PC-3 (cell line): Measurements from ENCODE around the gene LILRA6. TPM values are rescaled to one million over a fixed set of nuclear protein-coding genes. Genes with fewer than 3 reads are reported as not detected.
"Not testable (repeated sequence)": the region's sequence is repeated elsewhere in the genome, so short reads cannot be mapped to it uniquely, and the experiment has no call there.

ENCODE experiments used
- ATAC-seq: fragments of 200-7000 bp; cut with Tn5 transposase; 2 replicates; pipeline ENCODE4 v1.9.1; 2020; ENCODE audit warnings: mild to moderate bottlenecking, moderate library complexity
- BruUV-seq: library from RNA; stranded (reverse); fragments of 400-500 nt; replicated peaks from 2 replicates; lab custom pipeline; 2021; lab: Mats Ljungman, UMichigan
- CTCF ChIA-PET: fragments of 300-600 bp; sonication (Branson Sonifier 250); formaldehyde crosslinking; loops from one replicate; lab custom pipeline; 2022; ENCODE audit warnings: antibody characterized with exemption; lab: Charles Lee
- POLR2A ChIA-PET: fragments of 300-600 bp; sonication (Branson Sonifier 250); formaldehyde crosslinking; loops from one replicate; lab custom pipeline; 2022; ENCODE audit warnings: antibody characterized with exemption; ENCODE audit not compliant: unreplicated experiment; lab: Charles Lee
- DNase-seq: peaks from one replicate; pipeline ENCODE4 v3.0.0-alpha.2; 2015
- H2AFZ ChIP-seq: fragments of 300-600 bp; sonication (generic); 2 replicates; pipeline ENCODE4 v1.6.0; 2016; ENCODE audit warnings: antibody characterized with exemption, low read length
- H3F3A ChIP-seq: fragments of 300-600 bp; sonication (generic); one replicate; pipeline ENCODE4 v1.6.0; 2017; ENCODE audit warnings: antibody characterized with exemption, low read length, control low read depth, mild to moderate bottlenecking; ENCODE audit not compliant: unreplicated experiment
- H3K27ac ChIP-seq: fragments of 300-600 bp; sonication (generic); 2 replicates; pipeline ENCODE4 v1.5.1; 2016; ENCODE audit warnings: mild to moderate bottlenecking, low read length
- H3K27me3 ChIP-seq: fragments of 300-600 bp; sonication (generic); 2 replicates; pipeline ENCODE4 v1.6.1; 2016; ENCODE audit warnings: low read length, mixed read lengths
- H3K36me3 ChIP-seq: fragments of 300-600 bp; sonication (generic); 2 replicates; pipeline ENCODE4 v1.6.1; 2016; ENCODE audit warnings: low read depth, mixed run types, low read length, mixed read lengths
- H3K4me1 ChIP-seq: fragments of 300-600 bp; sonication (generic); 2 replicates; pipeline ENCODE4 v1.5.1; 2016; ENCODE audit warnings: low read length; ENCODE audit not compliant: insufficient read depth
- H3K4me2 ChIP-seq: fragments of 300-600 bp; sonication (generic); 2 replicates; pipeline ENCODE4 v1.6.0; 2016; ENCODE audit warnings: low read length
- H3K4me3 ChIP-seq: fragments of 300-600 bp; sonication (generic); 2 replicates; pipeline ENCODE4 v1.5.1; 2016; ENCODE audit warnings: mild to moderate bottlenecking, low read length, mixed read lengths
- H3K79me2 ChIP-seq: fragments of 300-600 bp; sonication (generic); 2 replicates; pipeline ENCODE4 v1.6.1; 2017; ENCODE audit warnings: low read length, mixed read lengths
- H3K9ac ChIP-seq: fragments of 300-600 bp; sonication (generic); 2 replicates; pipeline ENCODE4 v1.6.0; 2016; ENCODE audit warnings: mild to moderate bottlenecking, low read length
- H3K9me2 ChIP-seq: fragments of 300-600 bp; sonication (generic); replicated peaks from 2 replicates; pipeline ENCODE4 v1.6.1; 2016; ENCODE audit warnings: mixed run types, low read length, mixed read lengths
- H3K9me3 ChIP-seq: fragments of 300-600 bp; sonication (generic); 2 replicates; pipeline ENCODE4 v1.6.1; 2016; ENCODE audit warnings: low read length, mixed read lengths
- H4K20me1 ChIP-seq: fragments of 300-600 bp; sonication (generic); 2 replicates; pipeline ENCODE4 v1.6.1; 2016; ENCODE audit warnings: low read length, mixed read lengths
- EZH2 ChIP-seq: fragments of 300-600 bp; sonication (generic); IDR thresholded peaks from one replicate; pipeline ENCODE4 v1.6.1; 2017; ENCODE audit warnings: antibody characterized with exemption, mild to moderate bottlenecking, low read length; ENCODE audit not compliant: unreplicated experiment
- EZH2phosphoT487 ChIP-seq: fragments of 300-600 bp; sonication (generic); IDR thresholded peaks from 2 replicates; pipeline ENCODE4 v1.6.1; 2018; ENCODE audit warnings: mild to moderate bottlenecking, antibody characterized with exemption, low read length, borderline replicate concordance
- intact Hi-C: fragments of 100-400 bp; cut with micrococcal nuclease; formaldehyde crosslinking; loops from 2 replicates; pipeline ENCODE4 v1.9.0; 2023
- total RNA-seq: library from RNA; depleted of rRNA; stranded (reverse); fragments of >200 nt; gene quantifications from 2 replicates; pipeline ENCODE4 v1.2.3, GENCODE V29; 2014
- TF ChIP-seq, protein P1 (sequence below): fragments of 300-600 bp; sonication (generic); conservative IDR thresholded peaks from 2 replicates; pipeline ENCODE4 v1.5.1; 2017; ENCODE audit warnings: antibody characterized with exemption, low read depth, mild to moderate bottlenecking, low read length

LILRA6 gene
- total RNA-seq, 1 experiment from 2014 or later: not detected

DNA sequence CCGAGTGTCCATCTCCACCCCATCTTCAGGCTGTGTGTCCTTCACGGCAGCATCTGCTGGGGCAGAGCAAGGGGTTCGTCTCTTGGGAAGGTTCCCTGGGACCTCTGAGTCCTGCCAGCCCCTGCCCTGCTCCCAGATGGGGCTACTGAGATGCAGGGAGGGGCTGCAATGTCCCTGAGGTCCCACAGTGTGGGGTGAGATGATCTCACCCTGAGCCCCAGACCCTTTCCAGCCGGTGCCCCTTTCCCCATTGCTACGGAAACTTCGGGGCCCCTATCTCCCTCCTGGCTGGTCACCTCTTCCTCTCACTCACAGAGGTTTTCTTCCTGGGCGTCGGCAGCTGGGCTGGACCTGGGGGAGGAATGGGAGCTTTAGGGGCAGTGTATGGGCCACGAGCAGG lies 33.4 kb upstream of the LILRA6 start:
- ChIA-PET POLR2A (no interaction called here), CTCF (no interaction called here)
- Histone ChIP-seq H3K27ac (no peak overlapping the region), H3K79me2 (no peaks in the 10 kb centered on the region), H3F3A (no peaks in the 10 kb centered on the region), H3K36me3 (no peaks in the 10 kb centered on the region), H3K9me3 (no peaks in the 10 kb centered on the region), H3K4me1 (no peaks in the 10 kb centered on the region), H3K9ac (no peak overlapping the region), H4K20me1 (no peaks in the 10 kb centered on the region), H3K4me2 (no peak overlapping the region), H2AFZ (no peak overlapping the region), H3K4me3 (no peak overlapping the region), H3K9me2 (no peaks in the 10 kb centered on the region), H3K27me3 (peaks cover 77% of the 10 kb centered on the region)
- intact Hi-C loops: no loop called here
- TF ChIP-seq, protein P1, sequence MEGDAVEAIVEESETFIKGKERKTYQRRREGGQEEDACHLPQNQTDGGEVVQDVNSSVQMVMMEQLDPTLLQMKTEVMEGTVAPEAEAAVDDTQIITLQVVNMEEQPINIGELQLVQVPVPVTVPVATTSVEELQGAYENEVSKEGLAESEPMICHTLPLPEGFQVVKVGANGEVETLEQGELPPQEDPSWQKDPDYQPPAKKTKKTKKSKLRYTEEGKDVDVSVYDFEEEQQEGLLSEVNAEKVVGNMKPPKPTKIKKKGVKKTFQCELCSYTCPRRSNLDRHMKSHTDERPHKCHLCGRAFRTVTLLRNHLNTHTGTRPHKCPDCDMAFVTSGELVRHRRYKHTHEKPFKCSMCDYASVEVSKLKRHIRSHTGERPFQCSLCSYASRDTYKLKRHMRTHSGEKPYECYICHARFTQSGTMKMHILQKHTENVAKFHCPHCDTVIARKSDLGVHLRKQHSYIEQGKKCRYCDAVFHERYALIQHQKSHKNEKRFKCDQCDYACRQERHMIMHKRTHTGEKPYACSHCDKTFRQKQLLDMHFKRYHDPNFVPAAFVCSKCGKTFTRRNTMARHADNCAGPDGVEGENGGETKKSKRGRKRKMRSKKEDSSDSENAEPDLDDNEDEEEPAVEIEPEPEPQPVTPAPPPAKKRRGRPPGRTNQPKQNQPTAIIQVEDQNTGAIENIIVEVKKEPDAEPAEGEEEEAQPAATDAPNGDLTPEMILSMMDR: no peak
- TF ChIP-seq EZH2 (no peak), EZH2phosphoT487 (no peak)
- BruUV-seq: no TSS peak
- ATAC-seq (no peak), DNase-seq (no peak)

DNA sequence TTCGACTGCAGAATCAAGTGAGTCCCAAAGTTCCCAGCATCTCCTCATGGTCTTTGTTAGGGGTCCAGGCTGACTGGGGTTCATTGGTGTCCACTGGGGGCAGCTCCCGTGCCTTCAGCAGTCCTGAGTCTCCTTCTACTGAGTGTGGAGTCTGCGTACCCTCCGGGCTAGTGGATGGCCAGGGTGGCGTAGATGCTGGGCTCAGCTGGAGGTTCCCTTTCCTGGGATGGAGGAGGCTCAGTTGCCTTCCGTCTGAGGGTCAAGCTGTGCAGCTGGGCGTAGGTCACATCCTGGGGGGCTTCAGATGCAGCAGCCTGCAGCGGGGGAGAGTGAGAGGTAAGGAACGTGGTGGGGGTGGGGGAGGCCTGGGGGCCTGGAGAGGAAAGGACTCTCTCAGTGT lies 31.9 kb upstream of the LILRA6 start:
- H3K79me2 ChIP-seq, ATAC-seq, H3F3A ChIP-seq, DNase-seq, intact Hi-C loops, H3K4me1 ChIP-seq, H4K20me1 ChIP-seq, H3K4me3 ChIP-seq, H2AFZ ChIP-seq, BruUV-seq, H3K27ac ChIP-seq, H3K9ac ChIP-seq, H3K9me2 ChIP-seq, POLR2A ChIA-PET, H3K9me3 ChIP-seq, H3K4me2 ChIP-seq, CTCF ChIA-PET, H3K36me3 ChIP-seq: not testable (repeated sequence)
- peaks cover 76% of the 10 kb centered on the region for H3K27me3 ChIP-seq

DNA sequence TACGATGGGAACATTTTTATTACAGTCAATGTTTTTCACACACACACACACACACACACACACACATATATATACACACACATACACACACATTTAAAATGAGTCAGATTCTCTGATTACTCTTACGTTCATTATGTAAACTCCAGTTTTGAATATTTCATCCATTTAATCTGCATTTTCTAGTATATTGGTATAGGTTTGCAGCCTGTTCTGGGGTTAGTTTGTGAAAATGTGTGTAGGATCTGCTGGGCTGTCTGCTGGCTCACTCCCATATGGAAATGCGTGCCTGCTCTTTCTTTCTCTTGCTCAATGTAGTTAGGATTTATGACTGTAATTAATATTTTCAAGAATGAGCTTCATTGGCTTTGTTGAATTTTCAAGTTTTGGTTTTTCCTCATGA lies 31.2 kb upstream of the LILRA6 start:
- no peaks in the 10 kb centered on the region for H3K9me2 ChIP-seq
- no peaks in the 10 kb centered on the region for H3K4me1 ChIP-seq
- no peaks in the 10 kb centered on the region for H3K9me3 ChIP-seq
- no peak overlapping the region for H3K4me3 ChIP-seq
- H4K20me1 ChIP-seq: no peaks in the 10 kb centered on the region
- H3K27me3 ChIP-seq: peaks cover 76% of the 10 kb centered on the region
- BruUV-seq: no TSS peak
- H2AFZ ChIP-seq: no peak overlapping the region
- no peaks in the 10 kb centered on the region for H3K79me2 ChIP-seq
- H3F3A ChIP-seq: no peaks in the 10 kb centered on the region
- ChIA-PET CTCF (no interaction called here), POLR2A (no interaction called here)
- ATAC-seq (no peak), DNase-seq (no peak)
- no peak overlapping the region for H3K27ac ChIP-seq
- H3K4me2 ChIP-seq: no peak overlapping the region
- intact Hi-C loops: no loop called here
- no peak overlapping the region for H3K9ac ChIP-seq
- H3K36me3 ChIP-seq: no peaks in the 10 kb centered on the region
- TF ChIP-seq EZH2phosphoT487: no peak
- TF ChIP-seq, protein P1: no peak
- TF ChIP-seq EZH2: no peak

DNA sequence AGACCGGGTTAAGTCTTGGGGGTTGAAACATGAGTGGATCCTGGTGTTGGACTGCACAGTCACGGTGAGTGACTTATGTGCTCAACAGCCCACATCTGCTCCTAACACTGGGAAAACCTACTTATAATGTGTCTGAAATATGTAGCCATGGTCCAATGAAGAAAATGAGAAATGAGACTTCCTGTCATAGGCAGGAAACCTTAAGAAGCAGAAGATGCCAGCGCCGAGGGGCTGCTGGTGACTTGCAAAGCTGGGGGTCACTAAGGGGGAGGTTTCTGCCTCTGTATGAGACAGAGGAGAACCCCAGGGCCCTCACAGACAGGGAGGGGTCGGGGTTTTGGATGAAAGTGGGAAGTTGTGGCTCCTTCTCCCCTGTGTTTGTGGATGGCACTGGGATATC lies 29.6 kb upstream of the LILRA6 start:
- H3K9me2 ChIP-seq, H3K4me2 ChIP-seq, ATAC-seq, BruUV-seq, H4K20me1 ChIP-seq, CTCF ChIA-PET, H3K36me3 ChIP-seq, H3F3A ChIP-seq, DNase-seq, H3K4me1 ChIP-seq, H3K79me2 ChIP-seq, H3K9me3 ChIP-seq, H3K27ac ChIP-seq, H2AFZ ChIP-seq, intact Hi-C loops, H3K9ac ChIP-seq, POLR2A ChIA-PET, H3K4me3 ChIP-seq: not testable (repeated sequence)
- H3K27me3 ChIP-seq: peaks cover 79% of the 10 kb centered on the region

DNA sequence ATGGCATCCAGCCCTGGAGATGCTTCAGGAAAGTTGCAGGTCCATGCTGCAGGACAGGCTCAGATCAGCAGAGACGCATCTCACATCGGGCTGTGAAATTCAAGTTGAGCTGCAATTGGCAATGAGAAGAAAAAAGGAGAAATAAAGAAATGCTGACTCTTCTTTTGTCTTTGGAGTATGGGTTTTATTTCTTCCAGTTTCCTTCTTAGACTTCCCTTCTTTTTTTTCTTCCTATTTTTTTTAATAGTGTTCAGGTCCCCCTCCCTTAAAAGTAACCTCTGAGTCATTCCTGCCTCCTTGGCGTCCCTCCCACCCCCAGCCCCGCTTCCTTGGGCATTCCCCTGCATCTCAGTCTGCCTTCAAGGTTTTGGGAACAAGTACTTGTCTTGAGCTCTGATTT lies 29.0 kb upstream of the LILRA6 start:
- H3K4me3 ChIP-seq, ATAC-seq, H2AFZ ChIP-seq, H3K27ac ChIP-seq, CTCF ChIA-PET, H3K9me3 ChIP-seq, H3K4me1 ChIP-seq, POLR2A ChIA-PET, H3K4me2 ChIP-seq, H4K20me1 ChIP-seq, H3K36me3 ChIP-seq, intact Hi-C loops, H3K9me2 ChIP-seq, DNase-seq, H3K79me2 ChIP-seq, H3K9ac ChIP-seq, H3F3A ChIP-seq, BruUV-seq: not testable (repeated sequence)
- peaks cover 79% of the 10 kb centered on the region for H3K27me3 ChIP-seq
